OCI-LY1 (cell line): ENCODE measurements around the gene ADAT3.

Experiments
- H2AFZ ChIP-seq: fragments of 200-600 bp; sonication (generic), shearing (Covaris generic); 2 replicates; pipeline ENCODE4 v1.6.0; 2014; ENCODE audit warnings: antibody characterized with exemption, mild to moderate bottlenecking, low read length
- H3F3A ChIP-seq: fragments of 200-600 bp; sonication (generic), shearing (Covaris generic); 2 replicates; pipeline ENCODE4 v1.6.0; 2014; ENCODE audit warnings: mild to moderate bottlenecking, antibody characterized with exemption, low read length, moderate library complexity; ENCODE audit not compliant: insufficient read depth
- H3K27ac ChIP-seq: fragments of 200-600 bp; sonication (generic); 2 replicates; pipeline ENCODE4 v1.5.1; 2014; ENCODE audit warnings: low read length, mixed run types, mild to moderate bottlenecking, low read depth; ENCODE audit not compliant: poor library complexity, severe bottlenecking
- H3K27me3 ChIP-seq: fragments of 200-600 bp; sonication (generic); 2 replicates; pipeline ENCODE4 v1.6.0; 2014; ENCODE audit warnings: antibody characterized with exemption, mild to moderate bottlenecking, low read length, moderate library complexity; ENCODE audit not compliant: insufficient read depth
- H3K36me3 ChIP-seq: fragments of 200-600 bp; sonication (generic); 2 replicates; pipeline ENCODE4 v1.6.1; 2014; ENCODE audit warnings: mild to moderate bottlenecking, antibody characterized with exemption, low read length, moderate library complexity, mixed read lengths; ENCODE audit not compliant: insufficient read depth
- H3K4me1 ChIP-seq: fragments of 200-600 bp; sonication (generic); 2 replicates; pipeline ENCODE4 v1.5.1; 2014; ENCODE audit warnings: mild to moderate bottlenecking, low read length, moderate library complexity; ENCODE audit not compliant: insufficient read depth, severe bottlenecking
- H3K4me2 ChIP-seq: fragments of 200-600 bp; sonication (generic), shearing (Covaris generic); 2 replicates; pipeline ENCODE4 v1.6.1; 2014; ENCODE audit warnings: low read length
- H3K4me3 ChIP-seq: fragments of 200-600 bp; sonication (generic); 2 replicates; pipeline ENCODE4 v1.5.1; 2014; ENCODE audit warnings: low read length, low read depth, mild to moderate bottlenecking, mixed read lengths; ENCODE audit not compliant: poor library complexity, severe bottlenecking
- H3K79me2 ChIP-seq: fragments of 200-600 bp; shearing (Covaris generic); 2 replicates; pipeline ENCODE4 v1.6.1; 2016; ENCODE audit warnings: mixed run types, low read length, mixed read lengths; ENCODE audit not compliant: insufficient read depth
- H3K9ac ChIP-seq: fragments of 200-600 bp; sonication (generic), shearing (Covaris generic); 2 replicates; pipeline ENCODE4 v1.6.1; 2014; ENCODE audit warnings: mild to moderate bottlenecking, low read length, mixed read lengths
- H3K9me2 ChIP-seq: fragments of 200-600 bp; sonication (generic), shearing (Covaris generic); 2 replicates; pipeline ENCODE4 v1.6.1; 2014; ENCODE audit warnings: low read depth, mild to moderate bottlenecking, low read length, mixed read lengths
- H3K9me3 ChIP-seq: fragments of 200-600 bp; shearing (Covaris generic); 2 replicates; pipeline ENCODE4 v1.6.1; 2014; ENCODE audit warnings: low read length, mixed read lengths
- H4K20me1 ChIP-seq: fragments of 200-600 bp; sonication (generic), shearing (Covaris generic); 2 replicates; pipeline ENCODE4 v1.6.0; 2016; ENCODE audit warnings: mild to moderate bottlenecking, low read length; ENCODE audit not compliant: insufficient read depth
- CTCF ChIP-seq: fragments of 200-600 bp; sonication (generic), shearing (Covaris generic); IDR thresholded peaks from 2 replicates; pipeline ENCODE4 v1.5.1; 2017; ENCODE audit warnings: mild to moderate bottlenecking, antibody characterized with exemption, low read length, moderate library complexity, mixed read lengths
- EZH2 ChIP-seq: fragments of 200-600 bp; sonication (generic), shearing (Covaris generic); IDR thresholded peaks from 2 replicates; pipeline ENCODE4 v1.8.0; 2017; ENCODE audit warnings: borderline replicate concordance, mixed run types, mild to moderate bottlenecking, antibody characterized with exemption, low read length, moderate library complexity, mixed read lengths

The ADAT3 gene

DNA sequence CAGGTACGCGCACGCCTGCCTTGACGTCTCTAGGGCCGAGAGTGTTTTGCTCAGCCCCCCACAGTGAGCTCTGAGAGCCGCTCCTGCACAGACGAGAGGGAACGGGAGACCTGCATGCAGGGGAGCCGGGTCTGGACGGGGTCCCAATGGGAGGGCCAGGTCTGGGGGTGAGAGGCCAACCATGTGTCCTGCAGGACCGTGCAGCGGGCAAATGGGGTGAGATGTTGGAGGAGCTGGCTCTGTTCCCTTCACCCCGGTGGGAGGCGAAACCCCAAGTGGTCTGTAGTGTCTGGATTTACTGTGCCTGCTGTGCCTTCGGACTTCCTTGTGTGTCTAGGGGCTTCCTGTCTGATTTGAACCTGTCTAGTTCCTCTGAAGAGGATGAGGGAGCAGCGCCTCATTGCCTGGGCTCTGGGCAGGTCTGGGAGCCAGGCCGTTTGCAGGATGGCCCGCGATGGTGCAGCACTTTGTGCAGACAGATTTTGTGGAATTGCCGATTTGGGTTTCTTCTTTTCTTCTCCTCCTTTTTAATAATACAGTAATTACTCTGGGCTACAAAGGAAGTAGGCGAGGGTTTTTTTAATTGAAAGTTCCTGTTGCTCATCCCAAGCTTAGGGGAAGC is 37.8 kb downstream of the ADAT3 start:
- peak overlapping the region; percentile 87 for H3K4me2 ChIP-seq
- 0 out of 2 replicates have a peak, but pooled peaks cover 5% of the 10 kb centered on the region for H3K36me3 ChIP-seq
- peaks cover 38% of the 10 kb centered on the region for H3K79me2 ChIP-seq
- H2AFZ ChIP-seq, result no peak overlapping the region
- peaks cover 4% of the 10 kb centered on the region; the same call in 1 of the 2 replicates for H3F3A ChIP-seq
- TF ChIP-seq EZH2, result no peak
- no peak for TF ChIP-seq CTCF
- H3K9me2 ChIP-seq, result no peaks in the 10 kb centered on the region
- H3K4me3 ChIP-seq, result peak overlapping the region; percentile 76
- peaks cover 34% of the 10 kb centered on the region for H3K4me1 ChIP-seq
- peak overlapping the region; percentile 70 for H3K9ac ChIP-seq
- H3K9me3 ChIP-seq, result no peaks in the 10 kb centered on the region
- no peaks in the 10 kb centered on the region for H3K27me3 ChIP-seq
- H4K20me1 ChIP-seq, result no peaks in the 10 kb centered on the region
- H3K27ac ChIP-seq, result peak overlapping the region; percentile 84

- Histone ChIP-seq H3K9me3 (no peaks in the 10 kb centered on the region), H3K4me2 (peak overlapping the region; percentile 87), H3K79me2 (peaks cover 41% of the 10 kb centered on the region), H3F3A (peaks cover 4% of the 10 kb centered on the region; the same call in 1 of the 2 replicates), H3K9ac (peak overlapping the region; percentile 70), H2AFZ (no peak overlapping the region), H3K9me2 (no peaks in the 10 kb centered on the region), H3K4me3 (peak overlapping the region; percentile 76), H3K27me3 (no peaks in the 10 kb centered on the region), H3K27ac (peak overlapping the region; percentile 84), H3K4me1 (peaks cover 34% of the 10 kb centered on the region), H4K20me1 (no peaks in the 10 kb centered on the region), H3K36me3 (peaks cover 6% of the 10 kb centered on the region; the same call in 1 of the 2 replicates)
- TF ChIP-seq CTCF, result peak; percentile 10; the same call in 1 of the 2 replicates
- no peak for TF ChIP-seq EZH2
Observed at GRCh38 chr19:1943661-1944087, 38.5 kb downstream of the ADAT3 start.

DNA sequence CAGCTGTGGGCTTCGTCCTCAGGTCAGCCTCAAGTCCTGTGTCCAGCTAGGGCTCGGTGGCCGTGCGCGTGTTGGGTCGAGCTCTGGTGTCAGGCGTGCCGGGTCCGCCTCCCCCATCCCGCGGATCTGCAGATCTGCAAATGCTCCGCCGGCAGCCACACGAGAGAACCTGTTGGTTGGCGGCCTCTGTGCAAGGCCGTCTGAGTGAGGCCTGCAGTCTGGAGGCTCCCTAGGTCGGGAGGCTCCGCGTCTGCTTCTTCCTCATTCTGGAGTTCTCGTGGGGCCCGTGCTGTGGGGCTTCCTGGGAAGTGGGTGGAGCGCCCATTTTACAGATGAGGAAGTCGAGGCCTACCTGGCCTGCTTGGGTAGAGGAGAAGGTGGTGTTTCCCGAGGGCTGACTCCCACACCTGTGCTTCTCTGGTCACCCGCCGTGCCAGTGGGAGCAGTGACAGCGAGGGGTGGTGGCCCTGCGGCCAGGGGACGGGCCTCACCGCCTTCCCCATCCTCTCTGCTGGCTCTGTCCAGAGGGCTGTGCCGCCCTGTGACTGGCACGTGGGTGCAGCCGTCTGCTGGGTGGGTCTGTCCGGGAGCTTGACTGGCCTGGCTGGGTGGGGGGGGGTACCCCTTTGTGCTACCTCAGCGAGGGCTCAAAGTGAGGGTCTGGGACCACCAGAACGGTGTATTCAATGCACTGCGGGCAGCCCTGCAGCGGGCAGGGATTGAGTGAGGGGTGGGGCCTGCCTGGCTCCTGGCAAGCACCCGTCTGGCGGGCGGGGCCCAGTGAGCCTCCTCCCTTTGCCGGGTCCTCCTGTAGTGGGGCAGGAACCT is 39.1 kb downstream of the ADAT3 start:
- Histone ChIP-seq H4K20me1 (no peaks in the 10 kb centered on the region), H3K4me2 (peak overlapping the region; percentile 87), H3K4me1 (peaks cover 34% of the 10 kb centered on the region), H3K36me3 (peaks cover 12% of the 10 kb centered on the region; the same call in 1 of the 2 replicates), H3K9me2 (no peaks in the 10 kb centered on the region), H3K27me3 (no peaks in the 10 kb centered on the region), H2AFZ (no peak overlapping the region), H3K9me3 (no peaks in the 10 kb centered on the region), H3K4me3 (peak overlapping the region; percentile 76), H3K9ac (peak overlapping the region; percentile 70), H3F3A (peaks cover 4% of the 10 kb centered on the region; the same call in 1 of the 2 replicates), H3K27ac (peak overlapping the region; percentile 84), H3K79me2 (peaks cover 48% of the 10 kb centered on the region)
- TF ChIP-seq EZH2 (no peak), CTCF (no peak)
